ENCODE results near the gene MAPRE2. TPM values are rescaled to one million over a fixed set of nuclear protein-coding genes. Genes with fewer than 3 reads are reported as not detected.

The MAPRE2 gene
- total and polyA plus RNA-seq, 4 donors, result 12.5 to 57.8 (median 19.8) TPM

GRCh38 chr18:35171315-35171987 is 130.2 kb downstream of the MAPRE2 start:
- TF ChIP-seq CTCF (IDR thresholded peaks at IDR 0.05; ENCODE audit: control extremely low read depth, extremely low read depth), result no peak

GRCh38 chr18:35172009-35172408 is 130.8 kb downstream of the MAPRE2 start:
- no peak overlapping the region for H3K27ac ChIP-seq (ENCODE audit: low read depth in 1 of 2, low read length in 1 of 2)
- no peak overlapping the region for H3K9ac ChIP-seq (ENCODE audit: insufficient read depth in 1 of 2, low read length in 2 of 2)
- peaks cover 0 to 7% (median 2%) of the 10 kb centered on the region in 5 donors for H3K4me1 ChIP-seq (ENCODE audit: control insufficient read depth in 5 of 5, insufficient read depth in 5 of 5, low read length in 5 of 5)
- peak; percentile 34 for ATAC-seq (ENCODE audit: insufficient read depth, low FRiP score)
- peaks cover 0 to 1% (median 0%) of the 10 kb centered on the region in 4 donors for H3K9me3 ChIP-seq (ENCODE audit: control insufficient read depth in 4 of 4, insufficient read depth in 3 of 4, low read length in 3 of 4)
- H3K27me3 ChIP-seq (ENCODE audit: control insufficient read depth in 3 of 3, insufficient read depth in 3 of 3, low read length in 2 of 3), result no peaks in the 10 kb centered on the region
- no peak for TF ChIP-seq CTCF (IDR thresholded peaks at IDR 0.05; ENCODE audit: control extremely low read depth, extremely low read depth)
- H3K4me3 ChIP-seq, result no peak overlapping the region
- 83 to 89% methylated on average over 3 of the region's 3 CpGs for WGBS, 2 donors
- no peaks in the 10 kb centered on the region for H3K36me3 ChIP-seq (ENCODE audit: control insufficient read depth in 4 of 4, insufficient read depth in 4 of 4, low read length in 4 of 4)
- no peak for DNase-seq

More at GRCh38 chr18:35171315-35171987, 130.2 kb downstream of the MAPRE2 start:
- H3K27me3 ChIP-seq (ENCODE audit: control insufficient read depth in 3 of 3, insufficient read depth in 3 of 3, low read length in 2 of 3), result no peaks in the 10 kb centered on the region
- H3K9ac ChIP-seq (ENCODE audit: insufficient read depth in 1 of 2, low read length in 2 of 2), result no peak overlapping the region
- DNase-seq (no peak), ATAC-seq (ENCODE audit: insufficient read depth, low FRiP score) (peak; percentile 24)
- no peaks in the 10 kb centered on the region for H3K36me3 ChIP-seq (ENCODE audit: control insufficient read depth in 4 of 4, insufficient read depth in 4 of 4, low read length in 4 of 4)
- WGBS, 2 donors, result 42 to 60% methylated on average over 5 of the region's 5 CpGs
- H3K27ac ChIP-seq (ENCODE audit: low read depth in 1 of 2, low read length in 1 of 2), result no peak overlapping the region
- H3K4me3 ChIP-seq, result no peak overlapping the region
- peaks cover 0 to 7% (median 2%) of the 10 kb centered on the region in 5 donors for H3K4me1 ChIP-seq (ENCODE audit: control insufficient read depth in 5 of 5, insufficient read depth in 5 of 5, low read length in 5 of 5)
- H3K9me3 ChIP-seq (ENCODE audit: control insufficient read depth in 4 of 4, insufficient read depth in 3 of 4, low read length in 3 of 4), result peaks cover 0 to under 1% (median 0%) of the 10 kb centered on the region in 4 donors

GRCh38 chr18:35172451-35173035 is 131.3 kb downstream of the MAPRE2 start:
- TF ChIP-seq CTCF (IDR thresholded peaks at IDR 0.05; ENCODE audit: control extremely low read depth, extremely low read depth), result no peak
- ATAC-seq (ENCODE audit: insufficient read depth, low FRiP score) (no peak), DNase-seq (no peak)
- Histone ChIP-seq H3K9ac (ENCODE audit: insufficient read depth in 1 of 2, low read length in 2 of 2) (no peak overlapping the region), H3K9me3 (ENCODE audit: control insufficient read depth in 4 of 4, insufficient read depth in 3 of 4, low read length in 3 of 4) (peaks cover 0 to 1% (median 0%) of the 10 kb centered on the region in 4 donors), H3K27me3 (ENCODE audit: control insufficient read depth in 3 of 3, insufficient read depth in 3 of 3, low read length in 2 of 3) (no peaks in the 10 kb centered on the region), H3K4me3 (no peak overlapping the region), H3K27ac (ENCODE audit: low read depth in 1 of 2, low read length in 1 of 2) (no peak overlapping the region), H3K36me3 (ENCODE audit: control insufficient read depth in 4 of 4, insufficient read depth in 4 of 4, low read length in 4 of 4) (no peaks in the 10 kb centered on the region), H3K4me1 (ENCODE audit: control insufficient read depth in 5 of 5, insufficient read depth in 5 of 5, low read length in 5 of 5) (peaks cover 0 to 7% (median 2%) of the 10 kb centered on the region in 5 donors)
- WGBS, 2 donors, result 58 to 65% methylated on average over 2 of the region's 2 CpGs
